CD14-positive monocyte (primary cell): ENCODE data around the gene EXD1. TPM values are rescaled to one million over a fixed set of nuclear protein-coding genes. Genes with fewer than 3 reads are reported as not detected.

ENCODE experiments used
- DNase-seq, 3 donors: peaks; one replicate each; pipeline ENCODE4 v3.0.0-alpha.2; 2011 to 2022
- H2AFZ ChIP-seq: 2 replicates; pipeline ENCODE4 v1.6.0; 2012; ENCODE audit warnings: mild to moderate bottlenecking, low read depth, low read length, inconsistent platforms; ENCODE audit not compliant: insufficient read depth, poor library complexity, severe bottlenecking
- H3K27ac ChIP-seq, 2 donors: 1 replicate in 1 of 2; 2 replicates in 1 of 2; pipeline ENCODE4 v1.5.1; 2012 to 2013; ENCODE audit warnings: low read length in 2 of 2, control low read depth in 1 of 2, inconsistent platforms in 1 of 2, low read depth in 1 of 2, mild to moderate bottlenecking in 1 of 2
- H3K27me3 ChIP-seq, 2 donors: one replicate each; pipeline versions ENCODE4 v1.6.0 to v1.6.1; 2011 to 2013; ENCODE audit warnings: low read length in 2 of 2; ENCODE audit not compliant: control insufficient read depth in 2 of 2, insufficient read depth in 2 of 2
- H3K36me3 ChIP-seq, 2 donors: replicated peaks in 1 of 2; 1 replicate in 1 of 2; 2 replicates in 1 of 2; pipeline versions ENCODE4 v1.5.1 to v1.6.1; 2012 to 2013; ENCODE audit warnings: low read length in 2 of 2, control low read depth in 1 of 2, inconsistent platforms in 1 of 2, mild to moderate bottlenecking in 1 of 2; ENCODE audit not compliant: insufficient read depth in 2 of 2, control insufficient read depth in 1 of 2
- H3K4me1 ChIP-seq, 2 donors: 1 replicate in 1 of 2; 2 replicates in 1 of 2; pipeline versions ENCODE4 v1.5.1 to v1.6.1; 2012 to 2013; ENCODE audit warnings: low read length in 2 of 2, control low read depth in 1 of 2, inconsistent platforms in 1 of 2, mild to moderate bottlenecking in 1 of 2, moderate library complexity in 1 of 2; ENCODE audit not compliant: insufficient read depth in 2 of 2, control insufficient read depth in 1 of 2
- H3K4me2 ChIP-seq: replicated peaks from 2 replicates; pipeline ENCODE3; 2012; ENCODE audit warnings: low read length, moderate library complexity, mild to moderate bottlenecking; ENCODE audit not compliant: poor library complexity, severe bottlenecking; ENCODE audit errors: extremely low read depth
- H3K4me3 ChIP-seq, 3 experiments: fragments of 200-600 bp in 1 of 3; sonication (generic) in 1 of 3; replicated peaks in 1 of 3; 1 replicate in 2 of 3; 2 replicates in 1 of 3; pipeline ENCODE4 v1.5.1; 2011 to 2013; ENCODE audit warnings: low read length in 3 of 3, mild to moderate bottlenecking in 3 of 3, control low read depth in 2 of 3, low read depth in 2 of 3, inconsistent platforms in 1 of 3, moderate library complexity in 1 of 3
- H3K79me2 ChIP-seq: 2 replicates; pipeline ENCODE4 v1.6.0; 2012; ENCODE audit warnings: mild to moderate bottlenecking, control low read depth, inconsistent platforms, low read length, moderate library complexity; ENCODE audit not compliant: insufficient read depth
- H3K9ac ChIP-seq: 2 replicates; pipeline ENCODE4 v1.6.0; 2017; ENCODE audit warnings: low read length, mild to moderate bottlenecking; ENCODE audit not compliant: insufficient read depth, poor library complexity, severe bottlenecking
- H3K9me3 ChIP-seq, 2 donors: replicated peaks in 1 of 2; 1 replicate in 1 of 2; 2 replicates in 1 of 2; pipeline versions ENCODE4 v1.5.1 to v1.6.1; 2012 to 2013; ENCODE audit warnings: low read length in 2 of 2, control low read depth in 1 of 2; ENCODE audit not compliant: control insufficient read depth in 1 of 2, insufficient read depth in 1 of 2
- H4K20me1 ChIP-seq: 2 replicates; pipeline ENCODE4 v1.6.0; 2012; ENCODE audit warnings: mild to moderate bottlenecking, low read length, control low read depth, moderate library complexity; ENCODE audit not compliant: insufficient read depth
- H3K27ac Mint-ChIP-seq, 7 donors: one replicate each; pipeline ENCODE4 v1.8.0; 2020; ENCODE audit warnings: mild to moderate bottlenecking in 7 of 7, mixed read lengths in 7 of 7, moderate library complexity in 6 of 7, inconsistent platforms in 2 of 7
- H3K27me3 Mint-ChIP-seq, 3 donors: one replicate each; pipeline ENCODE4 v1.8.0; 2021 to 2022; ENCODE audit warnings: low read depth in 3 of 3, mild to moderate bottlenecking in 3 of 3, mixed read lengths in 3 of 3, moderate library complexity in 3 of 3, inconsistent platforms in 1 of 3
- H3K36me3 Mint-ChIP-seq, 2 donors: one replicate each; pipeline ENCODE4 v1.8.0; 2020; ENCODE audit warnings: mixed read lengths in 2 of 2, inconsistent platforms in 1 of 2, mild to moderate bottlenecking in 1 of 2
- H3K4me1 Mint-ChIP-seq: one replicate; pipeline ENCODE4 v1.8.0; 2020; ENCODE audit warnings: mild to moderate bottlenecking, mixed read lengths
- H3K4me3 Mint-ChIP-seq, 2 donors: one replicate each; pipeline ENCODE4 v1.8.0; 2020; ENCODE audit warnings: mild to moderate bottlenecking in 2 of 2, mixed read lengths in 2 of 2, moderate library complexity in 1 of 2
- H3K9me3 Mint-ChIP-seq, 7 donors: one replicate each; pipeline ENCODE4 v1.8.0; 2020 to 2022; ENCODE audit warnings: mixed read lengths in 7 of 7, mild to moderate bottlenecking in 6 of 7, moderate library complexity in 6 of 7, inconsistent platforms in 2 of 7
- CTCF ChIP-seq: fragments of 200-600 bp; IDR thresholded peaks from one replicate; pipeline ENCODE4 v1.8.0; 2022; ENCODE audit warnings: antibody characterized with exemption, mild to moderate bottlenecking
- WGBS: methylation state at CpG from one replicate; pipeline ENCODE4 v1.1.5; 2013; ENCODE audit warnings: missing lambda C conversion rate; ENCODE audit not compliant: insufficient coverage; 5-methylcytosine and 5-hydroxymethylcytosine counted together
- intact Hi-C, 2 donors: fragments of 100-400 bp; cut with micrococcal nuclease; formaldehyde crosslinking; loops; one replicate each; pipeline versions ENCODE4 v1.15.0 to v1.15.1; 2023
- polyA plus RNA-seq, 3 donors: library from polyadenylated mRNA; depleted of rRNA in 1 of 3; unstranded in 2 of 3; stranded (reverse) in 1 of 3; fragments of 300-500 nt in 2 of 3; fragments of >200 nt in 1 of 3; fragmentation: Illumina TruSeq in 2 of 3; gene quantifications; 1 replicate in 2 of 3; 2 replicates in 1 of 3; pipeline ENCODE4 v1.2.3, GENCODE V29; 2012 to 2021

EXD1 gene
- polyA plus RNA-seq, 3 donors: 0.04 to 0.08 TPM; not detected in 1

GRCh38 chr15:41182266-41182665 lies 48.3 kb downstream of the EXD1 start:
- H4K20me1 ChIP-seq: no peaks in the 10 kb centered on the region
- intact Hi-C loops: loop anchor here (5.0 to 10.0 kb wide), 4 partner anchors 77 to 277 kb away; no protein-coding TSS in a partner anchor
- DNase-seq: no peak
- no peaks in the 10 kb centered on the region for H3K9me3 ChIP-seq
- no peak overlapping the region for H3K27ac ChIP-seq
- no peaks in the 10 kb centered on the region for H3K79me2 ChIP-seq
- no peaks in the 10 kb centered on the region for H3K4me1 ChIP-seq
- H3K9ac ChIP-seq: no peak overlapping the region
- Mint-ChIP-seq H3K27ac (no peak overlapping the region), H3K9me3 (no peaks in the 10 kb centered on the region), H3K36me3 (no peaks in the 10 kb centered on the region), H3K4me3 (no peak overlapping the region), H3K4me1 (no peaks in the 10 kb centered on the region), H3K27me3 (peaks cover 2 to 5% (median 5%) of the 10 kb centered on the region in 3 donors)
- no peak overlapping the region for H3K4me3 ChIP-seq
- H3K4me2 ChIP-seq: no peak overlapping the region
- WGBS: 90% methylated on average over 2 of the region's 4 CpGs
- H3K27me3 ChIP-seq: no peaks in the 10 kb centered on the region
- TF ChIP-seq CTCF: no peak
- no peaks in the 10 kb centered on the region for H3K36me3 ChIP-seq
- H2AFZ ChIP-seq: no peak overlapping the region

DNA sequence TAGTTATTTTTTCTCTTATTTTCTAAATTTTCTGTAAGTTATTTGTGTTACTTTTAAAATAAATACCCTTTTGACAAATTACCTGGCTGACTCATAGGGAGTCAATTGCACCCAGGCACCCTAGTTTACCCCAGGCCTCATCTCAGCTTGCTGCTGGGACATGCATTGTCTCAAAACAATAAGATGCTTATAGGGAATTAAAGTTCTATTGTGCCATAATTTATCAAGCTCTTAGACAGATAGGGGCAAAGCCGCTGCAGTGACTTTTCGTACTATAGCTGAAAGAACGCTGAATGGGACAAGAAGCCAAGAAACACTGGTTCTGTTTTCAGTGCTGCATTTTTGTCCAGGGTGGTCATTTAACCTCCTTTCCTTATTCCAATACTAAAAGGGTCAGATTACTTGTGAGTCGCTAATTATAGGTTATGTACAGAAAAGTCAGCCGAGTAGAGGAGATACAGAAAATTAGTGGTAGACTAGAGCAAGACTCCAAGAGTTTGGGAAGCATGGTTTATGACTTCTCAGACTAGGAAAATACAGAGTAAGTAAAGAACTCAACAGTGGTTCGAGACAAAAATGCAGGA lies 50.3 kb downstream of the EXD1 start:
- no peak overlapping the region for H2AFZ ChIP-seq
- no peak overlapping the region for H3K4me3 ChIP-seq
- peaks cover 0 to 4% (median 0%) of the 10 kb centered on the region in 7 donors for H3K9me3 Mint-ChIP-seq
- no peak overlapping the region for H3K4me3 Mint-ChIP-seq
- H3K4me1 ChIP-seq: peaks cover 4 to 5% of the 10 kb centered on the region in 2 donors
- no peaks in the 10 kb centered on the region for H3K79me2 ChIP-seq
- H3K4me2 ChIP-seq: no peak overlapping the region
- no peak overlapping the region for H3K27ac Mint-ChIP-seq
- H3K27ac ChIP-seq: no peak overlapping the region
- no peak for TF ChIP-seq CTCF
- H3K36me3 Mint-ChIP-seq: no peaks in the 10 kb centered on the region
- H3K9me3 ChIP-seq: no peaks in the 10 kb centered on the region
- no peaks in the 10 kb centered on the region for H4K20me1 ChIP-seq
- H3K9ac ChIP-seq: no peak overlapping the region
- H3K4me1 Mint-ChIP-seq: peaks cover 7% of the 10 kb centered on the region
- DNase-seq: no peak
- H3K27me3 ChIP-seq: no peaks in the 10 kb centered on the region
- intact Hi-C loops: loop anchor here (5.0 to 10.0 kb wide), 4 partner anchors 75 to 275 kb away; no protein-coding TSS in a partner anchor
- no peaks in the 10 kb centered on the region for H3K36me3 ChIP-seq
- 100% methylated on average over 1 of the region's 6 CpGs for WGBS
- peaks cover 2 to 6% (median 5%) of the 10 kb centered on the region in 3 donors for H3K27me3 Mint-ChIP-seq
